GM21717 (cell line): ENCODE measurements around the gene ADAP1.
"Not testable (repeated sequence)": the region's sequence is repeated elsewhere in the genome, so short reads cannot be mapped to it uniquely, and the experiment has no call there.

Experiments
- ATAC-seq: cut with Tn5 transposase; IDR thresholded peaks from one replicate; pipeline ENCODE4 v1.9.1; 2021; ENCODE audit warnings: mild to moderate bottlenecking, moderate library complexity; ENCODE audit not compliant: unreplicated experiment

The ADAP1 gene

GRCh38 chr7:954330-955238, at the start of gene ADAP1:
ADAP1 (minus strand) TSS chr7:954680; CDS start chr7:954477, 203 bp downstream.
- no peak for ATAC-seq

GRCh38 chr7:1002445-1002844, 48.0 kb upstream of the ADAP1 start:
- ATAC-seq = not testable (repeated sequence)

- not testable (repeated sequence) for ATAC-seq
Measured at GRCh38 chr7:1002026-1002425, 47.5 kb upstream of the ADAP1 start.

- ATAC-seq = not testable (repeated sequence)
Measured at GRCh38 chr7:1001069-1001770, 46.7 kb upstream of the ADAP1 start.

GRCh38 chr7:999941-1000935, 45.8 kb upstream of the ADAP1 start:
- no peak for ATAC-seq

GRCh38 chr7:999149-999879, 44.8 kb upstream of the ADAP1 start:
- no peak for ATAC-seq

- no peak for ATAC-seq
Measured at GRCh38 chr7:997404-998395, 43.2 kb upstream of the ADAP1 start.

GRCh38 chr7:996079-996872, 41.8 kb upstream of the ADAP1 start:
- no peak for ATAC-seq

GRCh38 chr7:995571-995970, 41.1 kb upstream of the ADAP1 start:
- no peak for ATAC-seq

- no peak for ATAC-seq
Measured at GRCh38 chr7:994592-995308, 40.3 kb upstream of the ADAP1 start.

- peak; percentile 82 for ATAC-seq
Measured at GRCh38 chr7:992709-993607, 38.5 kb upstream of the ADAP1 start.

GRCh38 chr7:991729-992656, 37.5 kb upstream of the ADAP1 start:
- no peak for ATAC-seq

GRCh38 chr7:990933-991728, 36.7 kb upstream of the ADAP1 start:
- no peak for ATAC-seq

GRCh38 chr7:990352-990932, 36.0 kb upstream of the ADAP1 start:
- no peak for ATAC-seq
